Stomach (tissue), 4 donors: Measurements from ENCODE around the gene SEBOX.

ENCODE experiments used
- CTCF ChIP-seq, 7 experiments: fragments of 450-650 bp in 4 of 7; fragments of 200-600 bp in 3 of 7; sonication (generic) in 3 of 7; IDR thresholded peaks; one replicate each; pipeline ENCODE4 v1.5.1; 2016 to 2019; ENCODE audit warnings: antibody characterized with exemption in 7 of 7, control low read depth in 2 of 7, mild to moderate bottlenecking in 1 of 7
- POLR2A ChIP-seq, 4 donors: fragments of 450-650 bp; IDR thresholded peaks; one replicate each; pipeline ENCODE4 v1.6.1; 2016; ENCODE audit warnings: antibody characterized with exemption in 4 of 4, control low read depth in 2 of 4, mild to moderate bottlenecking in 1 of 4, moderate library complexity in 1 of 4
- POLR2AphosphoS5 ChIP-seq, 3 donors: sonication (generic); formaldehyde crosslinking; IDR thresholded peaks; one replicate each; pipeline ENCODE4 v1.6.1; 2016; ENCODE audit warnings: antibody characterized with exemption in 3 of 3

DNA sequence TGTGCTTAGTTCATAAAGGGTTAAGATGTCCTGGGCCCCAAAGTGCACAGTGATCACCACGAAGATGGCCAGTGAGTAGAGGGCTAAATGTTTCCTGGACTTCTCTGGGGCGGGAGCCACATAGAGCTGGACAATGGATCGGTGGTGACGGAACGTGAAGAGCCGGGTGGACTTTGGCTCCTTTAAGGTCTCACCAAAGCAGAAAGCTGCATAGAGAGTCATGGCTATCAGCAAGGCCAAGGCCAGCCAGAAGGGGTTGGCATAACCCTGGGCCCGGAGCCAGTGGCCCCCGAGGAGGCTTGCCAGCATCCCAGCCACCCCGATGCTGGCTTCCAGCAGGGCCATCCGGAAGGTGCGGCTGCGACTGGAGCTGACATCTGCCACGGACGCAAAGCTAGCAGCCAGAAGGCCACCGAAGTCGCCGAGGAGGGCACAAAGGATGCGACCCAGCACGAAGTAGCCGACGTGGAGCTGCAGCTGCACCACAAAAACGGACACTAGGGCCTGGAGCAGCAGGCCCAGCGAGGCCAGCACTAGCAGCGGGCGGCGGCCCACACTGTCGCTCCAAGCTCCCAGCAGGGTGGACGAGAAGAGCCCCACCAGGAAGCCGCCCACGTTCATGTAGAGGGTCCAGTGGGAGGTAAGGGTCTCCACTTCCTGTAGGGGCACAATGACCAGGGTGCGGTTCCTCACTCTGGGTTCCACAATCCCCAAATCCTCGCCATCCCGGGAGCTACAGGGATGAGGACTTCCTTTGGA lies 40.0 kb upstream of the SEBOX start:
- TF ChIP-seq POLR2AphosphoS5 (IDR thresholded peaks at IDR 0.05) (no peak), POLR2A (IDR thresholded peaks at IDR 0.05) (no peak), CTCF (IDR thresholded peaks at IDR 0.05) (no peak)
